ENCODE data around the gene LILRB2.
"Not testable (repeated sequence)": the region's sequence is repeated elsewhere in the genome, so short reads cannot be mapped to it uniquely, and the experiment has no call there.

Gene LILRB2

GRCh38 chr19:54271106-54271505 lies 9.8 kb downstream of the LILRB2 start:
- DNase-seq = no peak

- no peak for DNase-seq
Measured at GRCh38 chr19:54268936-54269335, 12.0 kb downstream of the LILRB2 start.

- peak; percentile 11 for DNase-seq
Measured at GRCh38 chr19:54266133-54266532, 14.8 kb downstream of the LILRB2 start.

GRCh38 chr19:54262470-54262869 lies 18.4 kb downstream of the LILRB2 start:
- DNase-seq = no peak

- DNase-seq = no peak
Measured at GRCh38 chr19:54262066-54262465, 18.8 kb downstream of the LILRB2 start.

GRCh38 chr19:54257116-54257480 lies 23.8 kb downstream of the LILRB2 start, which contains the start of gene LILRB5:
Gene LILRB5 (minus strand): TSS chr19:54257273. CDS start chr19:54257193, 80 bp downstream.
- DNase-seq = no peak

GRCh38 chr19:54256250-54257115 lies 24.4 kb downstream of the LILRB2 start:
- DNase-seq = no peak

GRCh38 chr19:54255105-54255775 lies 25.7 kb downstream of the LILRB2 start:
- no peak for DNase-seq

- no peak for DNase-seq
Measured at GRCh38 chr19:54254195-54254906, 26.6 kb downstream of the LILRB2 start.

- no peak for DNase-seq
Measured at GRCh38 chr19:54253331-54254194, 27.3 kb downstream of the LILRB2 start.

- DNase-seq = no peak
Measured at GRCh38 chr19:54252845-54253244, 28.1 kb downstream of the LILRB2 start.

- no peak for DNase-seq
Measured at GRCh38 chr19:54252243-54252642, 28.7 kb downstream of the LILRB2 start.

- no peak for DNase-seq
Measured at GRCh38 chr19:54248016-54248601, 32.8 kb downstream of the LILRB2 start.

- DNase-seq = no peak
Measured at GRCh38 chr19:54247106-54247930, 33.6 kb downstream of the LILRB2 start.

- DNase-seq = no peak
Measured at GRCh38 chr19:54245936-54246335, 35.0 kb downstream of the LILRB2 start.

- not testable (repeated sequence) for DNase-seq
Measured at GRCh38 chr19:54243809-54244208, 37.1 kb downstream of the LILRB2 start.

- not testable (repeated sequence) for DNase-seq
Measured at GRCh38 chr19:54242646-54243045, 38.3 kb downstream of the LILRB2 start, which contains the start of gene LILRA6. Gene LILRA6 (minus strand): TSS chr19:54242790.

- not testable (repeated sequence) for DNase-seq
Measured at GRCh38 chr19:54242234-54242633, 38.7 kb downstream of the LILRB2 start.

- not testable (repeated sequence) for DNase-seq
Measured at GRCh38 chr19:54240372-54241336, 40.3 kb downstream of the LILRB2 start.

Measured in NCI-H1092 treated with DMSO at 0.1 percent for 48 hours (cell line).